Erythroblast (primary cell): ENCODE measurements around the gene DHX36.

Experiments
- DNase-seq, 2 experiments: peaks; one replicate each; lab custom pipeline; 2025; lab: John Stamatoyannopoulos, UW
- GATA1 ChIP-seq: IDR thresholded peaks from 2 replicates; pipeline ENCODE4 v1.6.1; 2011; ENCODE audit warnings: low read depth, mild to moderate bottlenecking, control low read depth, low read length, moderate library complexity
- POLR2A ChIP-seq: IDR thresholded peaks from 2 replicates; pipeline ENCODE4 v1.6.1; 2011; ENCODE audit warnings: mild to moderate bottlenecking, low read length

Gene DHX36

GRCh38 chr3:154227531-154227930 is 96.8 kb downstream of the DHX36 start:
- TF ChIP-seq GATA1: no peak
- no peak for TF ChIP-seq POLR2A
- no peak for DNase-seq

GRCh38 chr3:154225536-154225935 is 98.8 kb downstream of the DHX36 start:
- TF ChIP-seq GATA1 (no peak), POLR2A (no peak)

GRCh38 chr3:154224866-154225265 is 99.4 kb downstream of the DHX36 start:
- DNase-seq: no peak
- no peak for TF ChIP-seq GATA1
- no peak for TF ChIP-seq POLR2A

More at GRCh38 chr3:154225536-154225935, 98.8 kb downstream of the DHX36 start:
- DNase-seq: no peak

- DNase-seq: no peak
Observed at GRCh38 chr3:154224366-154224765, 99.9 kb downstream of the DHX36 start.

GRCh38 chr3:154223519-154223918 is 100.8 kb downstream of the DHX36 start:
- TF ChIP-seq GATA1 (no peak), POLR2A (no peak)
- DNase-seq: no peak

More at GRCh38 chr3:154224366-154224765, 99.9 kb downstream of the DHX36 start:
- TF ChIP-seq POLR2A: no peak
- no peak for TF ChIP-seq GATA1
